Glomerular visceral epithelial cell (primary cell): Measurements from ENCODE around the gene TMEFF2.

Experiments
- DNase-seq: peaks from one replicate; pipeline ENCODE4 v3.0.0-alpha.2; 2016; ENCODE audit errors: extremely low spot score

Gene TMEFF2

GRCh38 chr2:191970867-191971266 is 223.9 kb downstream of the TMEFF2 start:
- no peak for DNase-seq

- no peak for DNase-seq
Measured at GRCh38 chr2:191968120-191968519, 226.6 kb downstream of the TMEFF2 start.

- no peak for DNase-seq
Measured at GRCh38 chr2:191965733-191966132, 229.0 kb downstream of the TMEFF2 start.

GRCh38 chr2:191961556-191961955 is 233.2 kb downstream of the TMEFF2 start:
- no peak for DNase-seq

- no peak for DNase-seq
Measured at GRCh38 chr2:191959209-191959608, 235.5 kb downstream of the TMEFF2 start.

- no peak for DNase-seq
Measured at GRCh38 chr2:191957996-191958860, 236.5 kb downstream of the TMEFF2 start.

GRCh38 chr2:191954451-191954850 is 240.3 kb downstream of the TMEFF2 start:
- no peak for DNase-seq

- DNase-seq: no peak
Measured at GRCh38 chr2:191952515-191953270, 242.0 kb downstream of the TMEFF2 start.

GRCh38 chr2:191951832-191952231 is 242.9 kb downstream of the TMEFF2 start:
- DNase-seq: no peak

GRCh38 chr2:191951376-191951775 is 243.4 kb downstream of the TMEFF2 start:
- no peak for DNase-seq

- DNase-seq: no peak
Measured at GRCh38 chr2:191950132-191950874, 244.4 kb downstream of the TMEFF2 start.

- no peak for DNase-seq
Measured at GRCh38 chr2:191947235-191947634, 247.5 kb downstream of the TMEFF2 start.

- no peak for DNase-seq
Measured at GRCh38 chr2:191946471-191947182, 248.1 kb downstream of the TMEFF2 start.

- no peak for DNase-seq
Measured at GRCh38 chr2:191945623-191946022, 249.1 kb downstream of the TMEFF2 start.

GRCh38 chr2:191942739-191943103 is 252.0 kb downstream of the TMEFF2 start:
- no peak for DNase-seq

GRCh38 chr2:191942090-191942738 is 252.5 kb downstream of the TMEFF2 start:
- DNase-seq: no peak

GRCh38 chr2:191941376-191941929 is 253.3 kb downstream of the TMEFF2 start:
- no peak for DNase-seq

GRCh38 chr2:191938779-191939178 is 256.0 kb downstream of the TMEFF2 start:
- no peak for DNase-seq

GRCh38 chr2:191936882-191937405 is 257.8 kb downstream of the TMEFF2 start:
- no peak for DNase-seq

GRCh38 chr2:191935247-191935646 is 259.5 kb downstream of the TMEFF2 start:
- no peak for DNase-seq
